NCI-H2081 (cell line): ENCODE measurements around the gene CES5A.
"Not testable (repeated sequence)": the region's sequence is repeated elsewhere in the genome, so short reads cannot be mapped to it uniquely, and the experiment has no call there.

Experiments used
- DNase-seq, 2 experiments: peaks; one replicate each; lab custom pipeline; 2025; lab: John Stamatoyannopoulos, UW

Gene CES5A

DNA sequence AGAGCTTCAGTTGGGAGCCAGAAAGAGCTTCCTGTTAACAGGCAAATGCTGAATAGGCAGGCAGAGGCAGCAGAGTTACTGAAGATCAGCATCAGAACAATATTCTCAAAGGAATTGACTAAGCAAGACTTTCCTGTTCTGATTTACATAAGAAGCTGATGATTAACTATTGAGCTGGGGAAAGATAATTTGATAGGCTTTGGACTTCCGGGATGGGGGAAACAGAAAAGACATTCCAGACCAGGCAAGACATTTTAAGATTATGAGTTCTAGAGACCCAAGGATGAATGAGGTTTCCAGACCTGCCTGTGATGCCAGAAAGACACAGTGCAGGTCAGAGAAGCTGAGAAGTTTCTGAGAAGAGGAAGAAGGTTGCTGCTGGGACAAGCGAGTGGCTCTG, at the start of gene CES5A:
TSS of gene CES5A (minus strand) at position 101 of the 400 bp plus-strand sequence. CDS start 152 bp downstream, outside the sequence.
- DNase-seq, result no peak

- DNase-seq, result no peak
These were observed 47.5 kb upstream of the CES5A start for GRCh38 chr16:55922662-55923061.

- no peak for DNase-seq
These were observed 42.4 kb upstream of the CES5A start for GRCh38 chr16:55917373-55918160.

DNA sequence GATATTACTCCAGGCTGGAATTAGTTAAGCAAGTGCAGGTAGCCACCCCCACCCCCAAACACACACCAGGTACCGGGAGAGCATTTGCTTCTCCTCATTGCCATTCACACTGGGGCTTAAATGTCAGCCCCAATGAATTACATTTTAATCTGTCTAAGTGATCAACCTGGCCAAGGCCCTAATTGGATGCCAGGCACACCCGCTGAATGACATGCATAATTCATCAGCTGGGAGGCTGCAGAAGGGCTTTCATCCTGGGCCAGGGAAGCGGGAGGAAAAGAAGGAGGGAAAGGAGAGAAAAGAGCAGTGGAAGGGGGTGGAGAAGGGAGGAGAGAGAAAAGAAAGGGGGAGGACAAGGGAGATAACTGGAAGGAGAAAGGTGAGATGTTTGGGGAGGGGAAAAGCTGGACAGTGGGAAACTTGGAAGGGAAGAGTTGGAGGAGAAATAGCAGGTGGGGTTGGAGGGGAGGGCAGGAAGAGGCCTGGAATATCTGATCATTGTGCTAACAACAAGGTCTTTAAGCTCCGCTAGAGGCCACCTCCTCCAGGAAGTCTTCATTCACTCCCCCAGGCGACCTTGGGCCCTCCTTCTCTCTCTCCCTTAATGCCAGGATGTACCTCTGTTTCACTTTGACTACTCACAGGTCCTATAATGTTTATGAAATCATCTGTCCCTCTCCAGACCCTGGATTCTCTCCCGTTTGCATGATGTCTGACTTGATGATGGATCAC, 40.1 kb upstream of the CES5A start:
- DNase-seq, result no peak

DNA sequence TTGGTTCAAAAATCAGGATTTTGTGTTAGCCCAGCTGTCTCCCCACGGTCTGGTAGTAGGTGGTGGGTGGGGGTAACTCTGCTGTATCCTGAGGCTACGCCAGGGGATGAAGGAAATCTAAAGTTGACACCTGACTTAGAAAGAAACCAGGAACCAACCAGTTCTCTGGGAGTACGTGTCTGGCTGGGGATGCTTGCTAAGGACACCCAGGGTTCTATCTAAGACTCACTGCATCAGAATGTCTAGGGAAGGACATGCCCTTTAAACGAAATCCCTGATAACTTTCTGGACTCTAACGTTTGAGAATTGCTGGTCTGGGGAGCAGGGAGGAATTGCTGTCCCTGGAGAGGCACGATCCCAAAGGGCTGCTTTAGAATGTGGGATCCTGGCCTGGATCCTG, 39.2 kb upstream of the CES5A start:
- no peak for DNase-seq

DNA sequence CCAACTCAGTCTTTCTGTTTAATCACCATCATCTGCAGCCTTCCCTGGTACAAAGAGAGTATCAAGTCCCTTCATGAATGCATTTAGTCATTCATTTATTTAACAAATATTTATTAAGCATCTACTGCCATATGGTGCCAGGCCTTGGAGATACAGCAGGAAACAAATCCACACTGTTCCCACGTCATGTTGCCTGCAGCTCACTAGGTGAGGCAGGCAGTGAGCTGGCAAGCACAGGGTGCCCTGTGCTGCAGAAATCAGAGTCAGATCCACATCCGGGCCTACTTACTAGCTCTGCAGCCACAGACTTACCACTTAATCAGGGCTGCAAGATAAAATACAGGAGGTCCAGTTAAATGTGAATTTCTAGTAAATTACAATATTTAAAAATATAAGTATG, 38.5 kb upstream of the CES5A start:
- DNase-seq, result no peak

DNA sequence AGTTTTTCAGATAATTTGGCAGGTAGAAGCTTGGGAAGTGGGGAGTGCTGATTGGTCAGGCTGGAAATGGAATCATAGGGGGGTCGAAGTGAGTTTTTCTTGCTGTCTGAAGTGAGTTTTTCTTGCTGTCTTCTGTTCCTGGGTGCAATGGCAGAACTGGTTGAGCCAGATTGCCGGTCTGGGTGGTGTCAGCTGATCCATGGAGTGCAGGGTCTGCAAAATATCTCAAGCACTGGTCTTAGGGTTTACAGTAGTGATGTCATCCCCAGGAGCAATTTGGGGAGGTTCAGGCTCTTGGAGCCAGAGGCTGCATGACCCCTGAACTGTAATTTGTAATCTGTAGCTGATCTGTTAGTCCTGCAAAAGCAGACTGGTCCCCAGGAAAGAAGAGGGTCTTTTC, 37.9 kb upstream of the CES5A start:
- not testable (repeated sequence) for DNase-seq

GRCh38 chr16:55912022-55912421, 36.8 kb upstream of the CES5A start:
- no peak for DNase-seq

- no peak for DNase-seq
These were observed 36.4 kb upstream of the CES5A start for GRCh38 chr16:55911616-55912015.

GRCh38 chr16:55909876-55910275, 34.7 kb upstream of the CES5A start:
- no peak for DNase-seq

GRCh38 chr16:55908641-55909040, 33.5 kb upstream of the CES5A start:
- no peak for DNase-seq

GRCh38 chr16:55907661-55908060, 32.5 kb upstream of the CES5A start:
- DNase-seq, result no peak

- peak in 1 of 2 experiments; percentile 2 for DNase-seq
These were observed 30.9 kb upstream of the CES5A start for GRCh38 chr16:55906123-55906522.

DNA sequence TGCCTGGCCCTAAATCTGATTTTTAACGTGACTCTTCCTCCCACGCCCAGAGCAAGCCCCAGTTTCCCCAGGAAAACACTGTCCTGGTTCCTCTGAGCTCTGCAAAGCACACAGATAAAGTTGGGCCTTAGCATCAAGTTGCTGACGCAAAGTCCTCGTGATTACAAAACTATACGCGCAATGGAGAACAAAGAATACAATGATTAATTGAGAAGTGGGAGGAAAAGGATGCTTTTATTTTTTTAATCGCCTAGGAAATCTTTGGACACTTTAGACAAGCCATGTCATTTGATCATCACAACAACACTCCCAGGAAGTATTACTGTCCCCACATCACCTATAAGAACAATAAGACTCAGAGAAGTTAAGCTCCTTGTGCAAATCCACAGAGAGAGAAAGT, 30.5 kb upstream of the CES5A start:
- DNase-seq, result no peak

DNA sequence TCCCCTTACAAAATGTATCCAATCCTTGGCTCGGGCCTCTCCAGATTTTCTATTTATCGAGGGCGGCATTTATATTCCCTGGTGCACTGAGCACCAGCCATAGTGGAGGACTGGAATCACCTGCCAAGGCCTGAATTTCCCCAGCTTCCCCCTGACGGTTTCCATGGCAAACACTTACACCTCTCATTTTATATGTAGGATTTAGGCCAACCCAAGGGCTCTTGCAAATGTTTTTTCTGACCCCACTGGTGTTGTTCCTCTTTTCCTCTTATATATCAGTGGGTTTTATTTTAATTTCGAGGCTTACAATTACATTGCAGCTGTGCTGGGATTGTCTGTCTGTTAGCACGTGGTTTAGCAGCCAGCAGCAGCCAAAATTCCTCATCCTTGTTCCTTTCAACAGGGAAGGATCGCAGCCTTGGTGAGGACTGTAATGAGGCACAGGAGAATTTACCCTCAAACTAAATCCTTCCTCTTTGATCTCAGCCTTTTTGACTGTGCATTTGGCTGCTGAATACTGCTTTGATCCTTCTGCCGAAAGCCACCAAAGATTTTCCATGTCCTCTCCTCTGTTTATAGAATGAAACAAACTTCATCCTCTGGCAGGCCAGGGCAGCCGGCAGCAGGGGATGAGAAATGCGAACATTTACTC, 26.5 kb upstream of the CES5A start:
- no peak for DNase-seq

- DNase-seq, result no peak
These were observed 25.6 kb upstream of the CES5A start for GRCh38 chr16:55900616-55901393.

DNA sequence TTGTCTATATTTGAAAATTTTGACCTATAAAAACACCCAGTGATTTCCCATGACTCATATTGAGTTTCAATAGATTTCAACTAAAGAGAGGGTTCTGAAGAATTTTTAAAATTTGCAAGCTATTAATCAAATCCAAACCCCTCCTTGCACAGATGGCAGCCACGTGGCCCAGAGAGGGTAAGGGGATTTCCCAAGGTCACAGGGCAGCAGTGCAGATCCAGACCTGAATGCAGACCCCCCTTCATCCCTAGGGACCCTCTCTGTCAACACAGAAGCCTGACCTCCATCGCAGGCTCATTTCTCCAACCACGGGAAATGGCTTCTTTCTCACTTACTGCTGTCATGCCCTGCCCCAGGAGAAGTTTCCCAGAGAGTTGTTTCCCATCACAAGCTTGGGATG, 24.7 kb upstream of the CES5A start:
- no peak for DNase-seq

- DNase-seq, result no peak
These were observed 23.4 kb upstream of the CES5A start for GRCh38 chr16:55898592-55898991.

- DNase-seq, result no peak
These were observed 17.6 kb upstream of the CES5A start for GRCh38 chr16:55892821-55893220.

DNA sequence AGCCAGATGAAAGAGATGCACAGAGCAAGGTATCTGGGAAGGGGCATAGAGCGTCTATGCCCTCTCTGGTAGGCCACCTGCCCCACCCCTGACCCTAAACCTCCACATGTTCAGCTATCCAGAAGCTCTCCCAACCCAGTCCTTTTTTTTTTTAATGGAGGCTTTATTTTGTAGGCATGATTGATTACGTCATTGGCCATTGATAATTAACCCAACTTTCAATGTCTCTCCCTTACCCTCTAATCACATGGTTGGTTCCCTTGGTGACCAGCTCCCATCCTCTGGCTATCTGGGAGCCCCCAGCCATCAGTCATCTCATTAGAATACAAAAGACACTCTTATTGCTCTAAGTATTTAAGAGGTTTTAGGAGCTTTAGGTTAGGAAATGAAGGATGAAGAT, 14.3 kb upstream of the CES5A start:
- no peak for DNase-seq

DNA sequence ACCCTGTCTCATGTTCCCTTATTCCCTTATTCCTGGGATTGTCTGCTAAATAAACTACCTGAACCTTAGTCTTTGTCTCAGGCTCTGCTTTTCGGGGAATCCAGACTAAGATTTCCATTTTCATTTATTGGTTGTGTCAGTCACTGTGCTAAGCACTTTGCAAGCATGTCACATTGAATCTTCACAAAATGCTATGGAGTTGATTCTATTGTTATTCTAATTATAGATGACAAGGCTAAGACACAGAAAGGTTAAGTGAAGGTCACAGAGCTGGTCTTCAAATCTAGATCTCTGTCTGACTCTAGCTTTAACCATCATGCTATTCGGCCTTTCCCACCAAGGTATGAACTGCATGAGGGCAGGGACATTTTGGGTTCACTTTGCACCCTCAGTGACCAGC, 13.4 kb upstream of the CES5A start:
- DNase-seq, result no peak

GRCh38 chr16:55876854-55877253, 1.7 kb upstream of the CES5A start:
- no peak for DNase-seq
